Stimulated activated CD4-positive, alpha-beta T cell treated with anti-CD3 and anti-CD28 coated beads, Interleukin-15, amount 100 ng/mL, for 24 hours (primary cell): Measurements from ENCODE around the gene ANKRD44.
"Not testable (repeated sequence)": the region's sequence is repeated elsewhere in the genome, so short reads cannot be mapped to it uniquely, and the experiment has no call there.

Source experiments
- DNase-seq: peaks from one replicate; pipeline ENCODE4 v3.0.0-alpha.2; 2020

Gene ANKRD44

DNA sequence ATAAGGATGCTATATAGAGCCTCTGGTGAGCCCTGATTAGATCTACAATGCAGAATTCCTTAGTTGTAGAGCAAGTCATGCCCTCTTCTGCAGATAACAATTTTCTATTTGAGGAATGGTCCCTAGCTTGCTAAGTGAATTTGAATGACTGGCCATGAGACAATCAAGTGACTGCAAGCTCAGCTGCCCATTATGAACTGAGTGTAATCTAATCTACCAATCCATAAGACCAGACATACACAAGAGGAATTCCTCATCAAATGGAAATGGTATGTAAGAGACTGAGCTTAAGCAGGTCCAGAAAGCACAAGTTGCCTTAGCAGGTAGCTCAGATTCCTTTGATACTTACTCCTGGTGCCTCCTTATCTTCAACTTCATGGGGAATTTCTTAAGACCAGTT, 4.8 kb upstream of the ANKRD44 start:
- no peak for DNase-seq

DNA sequence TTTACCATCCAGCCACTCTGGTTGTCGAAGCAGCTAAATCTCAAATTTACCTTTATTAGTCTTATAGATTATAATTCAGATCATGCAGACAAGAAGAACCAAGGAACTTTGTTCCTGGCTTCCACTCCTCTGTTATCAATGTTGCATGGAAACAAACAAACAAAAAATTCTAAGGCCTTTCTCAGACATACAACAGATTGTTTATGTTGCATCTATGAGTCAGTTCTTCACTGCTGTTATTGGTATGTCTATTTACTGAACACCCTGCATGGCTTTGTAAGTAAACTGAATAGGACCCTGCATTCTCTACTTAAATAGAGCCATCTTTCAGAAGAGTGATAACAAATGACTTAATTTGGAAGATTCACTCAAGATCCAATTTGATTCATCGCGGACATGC, 1.6 kb upstream of the ANKRD44 start:
- no peak for DNase-seq

DNA sequence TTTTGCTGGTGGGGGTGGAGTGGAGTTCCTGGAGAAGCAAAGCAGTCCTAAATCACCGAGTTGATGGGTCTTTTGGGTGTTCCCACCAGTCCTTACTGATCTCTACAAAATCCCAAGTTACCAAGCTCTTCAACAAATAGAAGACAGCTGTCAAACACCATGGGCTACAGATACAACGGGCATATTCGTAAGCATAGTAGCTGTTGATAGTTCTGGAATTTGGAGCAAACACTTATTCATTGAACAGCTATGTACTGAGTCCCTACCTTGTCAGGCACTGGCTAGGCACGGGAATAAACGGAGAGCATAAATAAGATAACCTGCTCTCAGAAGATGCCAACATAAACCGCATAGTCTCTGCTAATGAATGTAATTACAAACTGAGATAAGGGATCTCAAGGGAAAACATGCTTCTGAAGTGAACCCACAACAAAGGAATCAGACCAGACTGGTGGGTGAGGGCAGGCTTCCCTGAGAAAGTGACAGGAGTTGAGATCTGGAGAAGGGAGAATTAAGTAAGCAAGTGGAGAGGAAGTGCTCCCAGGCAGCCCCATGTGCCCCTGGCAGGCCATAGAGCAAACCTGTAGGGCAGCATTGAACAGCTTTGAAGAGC, 947 bp upstream of the ANKRD44 start:
- peak; percentile 41 for DNase-seq

DNA sequence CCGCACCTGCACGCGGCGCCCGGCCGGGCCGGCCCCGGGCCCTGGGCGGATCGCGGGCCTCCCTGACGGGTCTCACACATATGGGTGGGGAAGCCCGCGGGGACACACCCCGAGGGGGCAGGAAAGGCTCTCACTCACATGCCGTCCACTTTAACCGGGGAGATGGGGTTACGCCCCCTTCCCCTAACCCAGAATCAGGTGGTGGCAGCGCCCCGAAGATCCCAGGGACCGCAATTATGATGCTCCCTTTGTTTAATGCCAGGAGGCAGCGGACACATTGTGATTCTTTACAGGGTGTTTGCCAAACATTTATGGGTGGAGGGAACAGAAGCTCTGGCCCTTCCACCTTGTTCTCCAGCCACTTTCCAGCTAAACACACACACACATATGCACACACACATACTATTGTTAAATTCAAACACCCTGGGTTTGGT, 424 bp upstream of the ANKRD44 start:
- no peak for DNase-seq

DNA sequence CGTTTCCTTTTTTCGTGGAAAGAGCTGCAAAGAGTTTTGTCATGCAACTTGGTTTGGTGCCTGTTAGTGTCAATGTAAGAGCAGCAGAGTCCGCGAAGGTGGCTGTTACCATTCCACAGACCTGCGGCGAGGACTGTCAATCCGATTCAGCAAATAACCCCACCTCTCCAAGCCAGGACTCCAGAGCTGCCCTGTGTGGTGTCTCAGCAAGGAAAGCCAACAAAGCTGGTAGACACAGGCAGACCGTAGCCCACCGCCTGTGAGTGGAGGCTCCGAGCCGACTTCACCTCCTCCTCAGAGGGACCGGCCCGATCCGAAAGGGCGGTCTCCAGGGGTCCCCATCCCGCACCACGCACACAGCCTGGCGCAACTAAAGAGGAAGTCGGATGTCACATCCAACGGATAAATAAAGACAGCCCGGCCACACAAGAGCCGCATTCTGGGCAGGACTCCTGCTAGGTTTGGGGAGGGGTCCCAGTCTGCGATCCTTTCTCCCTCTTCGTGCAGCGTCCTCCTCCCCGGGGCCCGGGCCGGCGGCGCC, 819 bp downstream of the ANKRD44 start:
- peak; percentile 59 for DNase-seq

DNA sequence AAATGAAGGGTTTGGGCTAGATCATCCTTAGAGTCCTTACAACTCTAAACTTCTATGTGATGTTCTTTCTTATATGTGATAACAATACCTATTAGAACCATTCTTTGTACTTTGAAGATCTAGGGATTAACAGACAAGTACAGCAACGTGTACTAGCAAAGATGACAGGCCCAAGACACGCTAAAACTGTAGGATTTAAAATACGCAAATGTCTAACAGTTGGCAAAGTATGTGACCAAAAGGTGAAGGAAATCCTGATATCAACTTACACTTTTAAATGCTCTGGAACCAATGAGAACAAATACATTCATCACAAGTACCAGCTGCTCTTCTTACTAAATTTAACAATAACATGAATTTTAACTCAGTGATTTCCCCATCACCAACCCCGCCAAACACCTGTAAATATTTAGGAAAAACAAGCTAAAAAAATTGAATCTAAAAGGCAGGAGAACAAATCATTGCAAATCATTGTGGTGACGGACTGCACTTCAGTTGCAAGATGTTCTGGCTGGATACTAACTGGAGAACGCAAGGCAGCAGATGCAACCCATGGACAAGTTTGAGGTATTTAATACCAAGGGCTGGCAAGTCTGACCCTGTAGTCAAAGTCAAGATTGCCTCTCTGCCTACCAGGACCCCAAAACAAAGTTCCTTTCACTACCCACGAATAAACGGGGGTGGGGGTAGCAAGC, 1.4 kb downstream of the ANKRD44 start:
- DNase-seq: no peak

DNA sequence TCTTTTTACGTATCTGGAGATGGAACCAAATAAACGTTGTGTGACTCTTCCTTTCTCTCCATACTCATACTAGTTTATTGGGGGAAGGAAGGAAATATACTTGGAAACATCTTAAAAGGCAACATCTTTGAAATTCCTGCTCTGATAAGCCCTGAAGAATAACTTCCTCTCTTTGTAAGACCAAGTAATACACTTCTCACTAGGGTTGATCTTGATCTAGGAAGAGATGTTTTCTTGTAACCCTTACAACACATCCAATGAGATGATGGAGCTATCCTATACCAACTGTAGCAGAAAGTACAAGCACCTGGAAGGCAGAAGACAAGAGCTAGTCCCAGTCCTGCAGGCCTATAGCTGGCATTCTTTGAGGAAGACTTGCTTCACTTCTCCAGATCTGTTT, 2.0 kb downstream of the ANKRD44 start:
- DNase-seq: no peak

DNA sequence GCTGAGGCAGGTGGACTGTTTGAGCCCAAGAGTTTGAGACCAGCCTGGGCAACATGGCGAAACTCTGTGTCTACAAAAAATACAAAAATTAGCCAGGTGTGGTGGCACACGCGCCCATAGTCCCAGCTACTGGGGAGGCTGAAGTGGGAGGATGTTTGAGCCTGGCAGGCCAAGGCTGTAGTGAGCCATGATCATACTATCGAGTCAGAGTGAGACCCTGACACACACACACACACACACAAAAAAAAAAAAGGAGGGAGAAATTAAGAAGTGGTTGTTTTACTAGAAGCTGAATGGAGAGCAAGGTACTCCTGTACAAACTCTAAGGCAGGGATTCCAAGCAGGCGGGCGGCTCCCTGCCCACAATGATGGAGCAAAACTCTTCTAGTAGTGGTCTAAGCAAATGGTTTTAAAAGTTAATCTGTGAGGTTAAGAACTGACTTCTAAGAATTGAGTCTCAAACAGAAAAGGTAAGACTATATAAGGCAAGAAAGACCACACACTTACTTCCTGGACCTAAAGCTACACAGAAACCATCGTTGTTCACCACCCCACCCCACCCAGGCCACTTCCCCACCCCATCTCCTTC, 2.6 kb downstream of the ANKRD44 start:
- peak; percentile 67 for DNase-seq

DNA sequence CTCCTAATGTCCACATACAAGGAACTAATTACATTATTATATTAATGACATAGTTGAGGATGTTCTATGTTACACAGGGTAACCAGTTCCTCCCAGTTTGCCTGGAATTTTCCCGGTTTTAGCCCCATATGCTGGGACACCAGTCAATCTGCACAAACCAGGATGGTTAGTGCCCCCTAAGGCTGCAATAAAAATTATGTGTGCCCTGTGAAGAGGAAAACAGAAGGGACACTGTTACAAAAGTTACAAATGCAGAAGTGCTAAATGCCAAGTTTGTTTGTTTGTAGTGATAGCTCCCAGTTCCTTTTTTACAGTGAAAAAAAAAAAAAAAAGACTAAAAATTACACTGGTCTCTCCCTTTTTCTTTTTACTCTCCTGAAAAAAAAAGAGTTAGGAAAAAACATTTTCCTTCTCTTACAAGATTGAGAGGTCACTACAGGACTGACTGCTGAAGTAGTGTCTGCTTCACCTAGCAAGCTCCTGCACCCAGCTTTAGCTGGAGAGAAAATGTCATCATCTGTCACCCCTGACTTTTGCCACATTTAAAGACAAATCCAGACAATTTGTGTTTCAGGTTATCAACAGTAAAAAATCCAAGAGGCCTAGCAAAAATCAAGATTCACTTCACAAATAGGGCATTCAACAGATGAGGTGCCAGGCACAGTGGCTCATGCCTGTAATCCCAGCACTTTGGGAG, 3.2 kb downstream of the ANKRD44 start:
- no peak for DNase-seq

DNA sequence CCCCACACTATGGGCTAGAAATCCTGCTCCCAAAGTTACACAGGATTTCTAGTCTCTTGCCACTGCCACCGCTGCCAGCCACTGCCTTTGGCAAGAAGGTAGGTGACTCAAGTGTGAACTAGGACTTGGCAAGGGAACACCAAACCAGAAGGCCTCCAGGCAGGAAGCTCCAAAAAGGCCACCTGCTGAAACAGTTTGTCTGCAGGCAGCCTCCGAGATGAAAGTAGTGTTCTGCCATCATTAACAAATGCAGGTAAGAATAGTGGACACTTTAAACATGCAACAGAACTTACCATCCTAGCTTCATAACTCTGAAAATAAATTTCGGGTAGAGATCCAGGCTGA, 3.9 kb downstream of the ANKRD44 start:
- DNase-seq: peak; percentile 49

DNA sequence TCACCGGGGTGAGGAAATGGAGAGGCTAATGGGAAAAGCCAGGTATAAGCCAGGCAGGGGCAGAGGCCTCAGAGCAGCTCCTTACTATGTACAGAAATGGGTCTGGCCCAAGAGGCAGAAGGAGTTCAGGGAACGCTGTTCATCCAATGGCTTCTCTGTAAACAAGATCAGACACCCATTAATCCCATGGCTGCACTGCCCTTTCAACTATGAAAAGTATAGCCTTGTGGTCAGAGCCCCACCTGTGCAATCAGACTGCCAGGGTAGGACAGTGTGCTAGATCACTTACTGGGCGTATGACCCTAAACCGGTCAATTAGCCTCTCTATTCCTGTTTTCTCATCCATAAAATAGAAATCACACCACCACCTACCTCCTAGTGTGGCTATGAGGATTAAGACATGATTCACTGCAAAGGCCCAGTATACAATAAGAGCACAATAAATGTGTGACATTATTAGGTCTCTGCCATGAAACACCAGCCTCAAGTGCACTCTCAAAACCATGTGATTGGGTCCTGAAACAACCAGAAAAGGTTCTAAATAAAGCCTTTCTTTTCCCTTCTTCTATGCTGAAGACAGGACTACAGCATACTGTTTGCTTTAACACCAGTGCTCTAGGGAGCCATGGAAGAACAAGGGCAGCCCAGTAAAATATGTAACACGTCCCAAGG, 4.4 kb downstream of the ANKRD44 start:
- no peak for DNase-seq

DNA sequence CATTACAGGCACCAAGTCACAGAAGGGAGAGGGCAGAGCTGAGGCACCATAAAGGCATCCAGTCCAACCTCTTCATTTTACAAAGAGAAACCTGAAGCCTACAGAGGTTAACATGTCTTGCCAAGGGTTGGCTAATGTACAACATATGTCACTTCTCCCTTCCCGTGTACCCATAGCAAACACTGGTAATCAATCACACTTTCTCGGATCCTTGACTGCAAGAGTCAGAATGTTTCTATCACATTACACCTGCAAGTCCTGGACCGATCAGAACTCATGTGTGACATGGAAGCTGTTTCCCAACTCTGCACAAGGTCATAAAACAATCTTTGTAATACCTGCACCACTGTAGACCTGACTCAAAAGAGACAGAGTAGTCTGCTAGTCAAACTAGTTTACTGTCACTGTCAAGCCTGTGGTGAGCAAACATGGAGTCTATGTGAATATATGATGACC, 6.0 kb downstream of the ANKRD44 start:
- DNase-seq: peak; percentile 30

DNA sequence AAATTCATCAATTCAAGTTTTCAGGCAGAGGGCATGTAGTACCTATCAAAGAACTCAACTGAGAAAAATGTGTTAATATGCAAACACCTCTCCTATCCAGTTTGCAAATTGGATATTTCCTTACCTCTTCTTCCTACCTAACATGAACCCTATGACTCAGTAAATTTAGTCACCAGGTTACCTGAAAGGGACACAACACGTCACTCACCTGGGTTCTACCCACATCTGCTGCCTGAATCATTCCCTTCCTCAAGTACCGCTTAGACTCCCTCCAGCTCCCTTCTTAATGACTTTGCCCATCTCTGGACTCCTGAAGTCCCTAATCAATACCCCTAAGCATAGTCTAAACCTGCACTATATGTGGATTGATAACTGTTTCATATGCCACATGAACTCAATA, 10.4 kb downstream of the ANKRD44 start:
- no peak for DNase-seq

DNA sequence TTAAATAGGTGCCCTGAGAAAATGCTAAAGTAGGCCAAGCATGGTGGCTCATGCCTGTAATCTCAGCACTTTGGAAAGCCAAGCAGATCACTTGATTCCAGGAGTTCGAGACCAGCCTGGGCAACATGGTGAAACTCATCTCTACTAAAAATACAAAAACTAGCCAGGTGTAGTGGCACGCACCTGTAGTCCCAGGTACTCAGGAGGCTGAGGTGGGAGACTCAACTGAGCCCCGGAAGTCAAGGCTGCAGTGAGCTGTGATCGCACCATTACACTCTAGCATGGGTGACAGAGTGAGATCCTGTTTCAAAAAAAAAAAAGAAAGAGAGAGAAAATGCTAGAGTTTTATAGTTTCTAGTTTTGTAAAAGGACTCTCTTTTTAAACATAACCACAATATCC, 12.0 kb downstream of the ANKRD44 start:
- DNase-seq: no peak

DNA sequence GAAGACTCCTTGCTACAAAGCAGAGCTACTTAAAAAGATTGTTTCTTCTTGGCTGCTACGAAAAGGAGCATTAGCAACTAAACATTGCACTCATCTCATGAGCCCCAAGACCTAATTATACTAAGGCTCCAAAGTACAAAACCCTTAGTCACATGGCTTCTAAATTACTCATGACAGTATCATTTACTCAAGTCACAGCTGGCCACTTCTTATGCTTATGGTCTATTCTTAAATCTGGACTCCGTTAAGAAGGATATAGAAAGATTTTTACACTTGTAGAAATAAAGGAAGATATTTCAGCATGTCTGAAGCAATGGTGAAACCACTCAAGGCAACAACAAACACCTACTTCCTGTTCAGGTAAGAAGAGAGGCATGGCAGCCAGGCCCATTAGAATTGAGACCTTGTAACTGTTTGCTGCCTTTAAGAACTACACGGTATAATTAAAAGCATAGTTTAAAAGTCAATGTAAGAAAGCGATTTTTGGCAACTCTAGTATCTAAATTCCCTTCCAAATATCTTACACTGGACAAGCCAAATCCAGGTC, 12.7 kb downstream of the ANKRD44 start:
- DNase-seq: no peak

DNA sequence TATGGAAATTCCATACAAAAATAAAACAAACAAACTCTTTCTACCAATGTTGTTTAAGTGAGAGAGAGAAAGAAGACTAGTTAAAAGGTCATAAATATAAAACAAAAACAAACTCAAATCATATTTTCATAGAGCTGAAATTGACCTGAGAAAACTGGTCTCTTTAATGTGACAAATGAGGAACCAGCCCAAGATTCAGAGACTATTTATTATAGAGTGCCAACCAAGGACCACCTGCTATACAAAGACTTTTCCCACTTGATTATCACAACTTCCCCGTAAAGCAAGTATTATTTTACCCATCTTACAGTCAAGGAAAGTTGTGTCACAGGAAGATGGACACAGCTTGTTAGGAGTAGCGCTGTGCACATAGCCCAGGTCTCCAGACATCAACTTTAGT, 13.3 kb downstream of the ANKRD44 start:
- DNase-seq: no peak

DNA sequence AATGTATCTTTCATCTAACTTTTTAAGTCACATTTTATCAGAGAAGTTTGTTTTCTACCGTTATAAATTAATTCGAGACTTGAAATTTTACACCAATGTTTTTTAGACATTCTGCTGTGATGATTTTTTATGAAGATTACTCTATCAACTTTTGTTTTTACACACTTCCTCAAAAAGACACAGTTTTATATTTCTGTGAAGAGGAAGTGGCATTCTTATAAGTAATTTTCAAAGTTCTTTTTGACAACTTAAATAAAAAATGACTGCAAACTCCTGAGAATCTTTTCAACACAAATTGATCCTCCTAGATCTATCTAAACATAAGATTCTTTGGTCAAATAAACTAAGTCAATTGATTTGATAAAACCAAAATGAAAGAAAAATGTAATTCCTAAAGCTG, 13.7 kb downstream of the ANKRD44 start:
- DNase-seq: no peak

DNA sequence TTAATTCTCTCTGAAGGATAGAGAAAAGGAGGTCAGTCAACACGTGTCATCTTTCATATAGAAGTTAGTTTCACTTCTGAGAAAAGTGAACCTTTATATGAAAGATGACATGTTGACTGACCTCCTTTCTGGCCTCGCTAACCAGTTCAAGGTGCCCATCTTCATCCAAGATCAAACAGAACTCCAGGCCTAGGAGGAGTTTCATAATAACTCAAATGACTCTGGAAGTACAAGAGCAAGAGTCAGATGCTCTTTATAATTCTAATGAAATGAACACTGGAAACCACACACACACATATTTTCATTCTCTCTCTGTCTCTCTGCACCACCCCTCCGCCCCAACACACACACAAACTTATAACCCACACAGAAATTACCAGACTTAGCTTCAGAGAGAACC, 16.3 kb downstream of the ANKRD44 start:
- DNase-seq: peak; percentile 58

DNA sequence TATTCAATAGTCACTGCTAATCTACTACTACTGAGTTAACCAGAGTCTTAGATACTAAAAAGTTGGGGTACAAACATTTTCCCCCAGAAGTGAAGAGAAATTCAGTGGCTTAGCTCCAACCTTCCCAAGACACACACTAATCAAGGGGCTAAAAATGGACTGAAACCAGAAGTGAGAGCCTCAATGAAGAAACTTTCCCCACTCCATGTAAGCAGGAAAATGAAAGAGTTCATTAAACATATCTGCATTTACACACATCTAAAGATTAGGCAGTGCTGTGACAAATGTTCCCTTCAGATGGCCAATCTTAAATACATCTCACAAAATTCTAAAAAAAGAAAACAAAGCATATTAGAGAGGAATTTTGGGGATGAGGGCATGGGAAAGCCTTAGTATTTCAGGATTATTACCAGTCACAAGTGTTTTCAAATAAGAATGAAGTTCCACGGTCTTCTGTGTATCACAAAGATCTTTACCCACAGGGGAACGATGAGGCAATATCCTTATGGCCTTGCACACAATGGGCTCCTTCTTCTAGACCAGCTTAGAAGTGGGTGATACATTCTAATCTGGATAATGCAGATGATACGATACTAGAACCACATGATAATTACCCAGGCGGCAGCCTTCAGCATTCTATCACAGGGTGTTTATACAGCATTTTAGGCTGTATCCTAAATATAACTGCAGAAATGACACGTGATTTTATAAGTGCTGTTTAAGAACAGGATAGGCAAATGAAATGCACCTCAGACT, 17.1 kb downstream of the ANKRD44 start:
- peak; percentile 32 for DNase-seq

DNA sequence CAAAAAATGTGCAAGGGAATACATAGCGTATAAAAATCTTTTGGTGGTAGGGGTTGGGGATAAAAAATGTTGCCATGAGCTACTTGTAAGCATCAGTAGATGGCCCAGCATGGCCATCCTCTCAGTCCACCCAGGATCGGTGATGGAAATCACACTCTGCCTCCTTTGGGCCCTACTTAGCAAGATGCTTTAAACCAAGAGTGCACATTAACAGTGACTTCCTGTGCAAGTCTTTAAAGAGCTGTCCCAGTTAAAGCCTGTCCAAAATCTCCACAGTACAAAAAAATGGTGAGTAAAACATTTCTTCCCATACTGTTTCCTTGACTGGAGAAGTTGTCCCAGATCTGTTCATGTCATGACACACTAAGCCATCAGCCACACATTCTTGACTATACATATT, 18.0 kb downstream of the ANKRD44 start:
- no peak for DNase-seq

DNA sequence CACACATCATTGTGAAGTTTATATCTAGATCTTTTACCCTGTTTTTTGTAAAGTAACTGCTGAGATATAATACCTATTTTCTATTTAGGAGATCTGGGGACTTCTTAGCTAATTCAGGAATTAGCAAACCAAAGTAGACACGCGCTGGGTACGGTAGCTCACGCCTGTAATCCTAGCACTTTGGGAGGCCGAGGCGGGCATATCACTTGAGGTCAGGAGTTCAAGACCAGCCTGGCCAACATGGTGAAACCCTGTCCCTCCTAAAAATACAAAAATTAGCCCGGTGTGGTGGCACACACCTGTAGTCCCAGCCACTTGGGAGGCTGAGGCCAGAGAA, 23.0 kb downstream of the ANKRD44 start:
- DNase-seq: not testable (repeated sequence)
